ENCODE results near the gene RWDD4. TPM values are rescaled to one million over a fixed set of nuclear protein-coding genes. Genes with fewer than 3 reads are reported as not detected.

Gene RWDD4
- total RNA-seq, 1 donor from 2014 or later, result 19.4 TPM

GRCh38 chr4:183635741-183636140 is 23.2 kb downstream of the RWDD4 start:
- no peak overlapping the region for H3K4me2 ChIP-seq (ENCODE audit: low read length)
- TF ChIP-seq CTCF (IDR thresholded peaks at IDR 0.05; ENCODE audit: insufficient read depth, low read depth, low read length) (no peak), EZH2 (IDR thresholded peaks at IDR 0.05; ENCODE audit: insufficient read depth, low read length) (no peak)
- Mint-ChIP-seq H3K36me3 (ENCODE audit: low read depth, unreplicated experiment) (peaks cover 4% of the 10 kb centered on the region), H3K4me1 (ENCODE audit: low read depth, unreplicated experiment) (peaks cover 5% of the 10 kb centered on the region), H3K27me3 (ENCODE audit: low read depth, unreplicated experiment) (no peaks in the 10 kb centered on the region), H3K9me3 (ENCODE audit: unreplicated experiment) (no peaks in the 10 kb centered on the region), H3K27ac (ENCODE audit: unreplicated experiment) (no peak overlapping the region), H3K4me3 (ENCODE audit: unreplicated experiment) (no peak overlapping the region)
- no peaks in the 10 kb centered on the region for H4K20me1 ChIP-seq (ENCODE audit: insufficient read depth, low read length)
- H3K9me3 ChIP-seq (ENCODE audit: insufficient read depth, low read depth, low read length), result no peaks in the 10 kb centered on the region
- H3K27ac ChIP-seq (ENCODE audit: low read depth, low read length), result no peak overlapping the region
- H3K4me1 ChIP-seq (ENCODE audit: insufficient read depth, low read length), result peaks cover 35% of the 10 kb centered on the region
- DNase-seq (ENCODE audit: low read depth) (no peak), FAIRE-seq (no peak)
- H2AFZ ChIP-seq (ENCODE audit: low read depth, low read length), result no peak overlapping the region
- H3K9ac ChIP-seq (ENCODE audit: low read length), result no peak overlapping the region
- H3K36me3 ChIP-seq (ENCODE audit: insufficient read depth, low read length), result no peaks in the 10 kb centered on the region
- no peaks in the 10 kb centered on the region for H3K27me3 ChIP-seq (ENCODE audit: insufficient read depth, low read length)
- H3K4me3 ChIP-seq (ENCODE audit: insufficient read depth, low read depth, low read length), result no peak overlapping the region
- no peaks in the 10 kb centered on the region for H3K79me2 ChIP-seq (ENCODE audit: insufficient read depth, low read length)

- Histone ChIP-seq H3K4me1 (ENCODE audit: insufficient read depth, low read length) (peaks cover 35% of the 10 kb centered on the region), H3K9ac (ENCODE audit: low read length) (no peak overlapping the region), H3K36me3 (ENCODE audit: insufficient read depth, low read length) (no peaks in the 10 kb centered on the region), H3K4me2 (ENCODE audit: low read length) (no peak overlapping the region), H3K27me3 (ENCODE audit: insufficient read depth, low read length) (no peaks in the 10 kb centered on the region), H3K79me2 (ENCODE audit: insufficient read depth, low read length) (no peaks in the 10 kb centered on the region), H3K4me3 (ENCODE audit: insufficient read depth, low read depth, low read length) (no peak overlapping the region), H4K20me1 (ENCODE audit: insufficient read depth, low read length) (no peaks in the 10 kb centered on the region), H2AFZ (ENCODE audit: low read depth, low read length) (peak overlapping the region; percentile 58), H3K9me3 (ENCODE audit: insufficient read depth, low read depth, low read length) (no peaks in the 10 kb centered on the region), H3K27ac (ENCODE audit: low read depth, low read length) (no peak overlapping the region)
- TF ChIP-seq EZH2 (IDR thresholded peaks at IDR 0.05; ENCODE audit: insufficient read depth, low read length) (no peak), CTCF (IDR thresholded peaks at IDR 0.05; ENCODE audit: insufficient read depth, low read depth, low read length) (no peak)
- no peaks in the 10 kb centered on the region for H3K27me3 Mint-ChIP-seq (ENCODE audit: low read depth, unreplicated experiment)
- no peak overlapping the region for H3K4me3 Mint-ChIP-seq (ENCODE audit: unreplicated experiment)
- FAIRE-seq (no peak), DNase-seq (ENCODE audit: low read depth) (no peak)
- peaks cover 4% of the 10 kb centered on the region for H3K36me3 Mint-ChIP-seq (ENCODE audit: low read depth, unreplicated experiment)
- H3K27ac Mint-ChIP-seq (ENCODE audit: unreplicated experiment), result no peak overlapping the region
- H3K9me3 Mint-ChIP-seq (ENCODE audit: unreplicated experiment), result no peaks in the 10 kb centered on the region
- peaks cover 5% of the 10 kb centered on the region for H3K4me1 Mint-ChIP-seq (ENCODE audit: low read depth, unreplicated experiment)
These were observed 23.7 kb downstream of the RWDD4 start for GRCh38 chr4:183635321-183635720.

GRCh38 chr4:183633476-183634400 is 25.2 kb downstream of the RWDD4 start:
- Histone ChIP-seq H4K20me1 (ENCODE audit: insufficient read depth, low read length) (no peaks in the 10 kb centered on the region), H3K4me3 (ENCODE audit: insufficient read depth, low read depth, low read length) (no peak overlapping the region), H3K9ac (ENCODE audit: low read length) (no peak overlapping the region), H3K27me3 (ENCODE audit: insufficient read depth, low read length) (no peaks in the 10 kb centered on the region), H3K4me2 (ENCODE audit: low read length) (peak overlapping the region; percentile 15), H3K79me2 (ENCODE audit: insufficient read depth, low read length) (no peaks in the 10 kb centered on the region), H3K36me3 (ENCODE audit: insufficient read depth, low read length) (no peaks in the 10 kb centered on the region), H3K9me3 (ENCODE audit: insufficient read depth, low read depth, low read length) (no peaks in the 10 kb centered on the region), H3K4me1 (ENCODE audit: insufficient read depth, low read length) (peaks cover 28% of the 10 kb centered on the region), H2AFZ (ENCODE audit: low read depth, low read length) (peak overlapping the region; percentile 30), H3K27ac (ENCODE audit: low read depth, low read length) (no peak overlapping the region)
- no peak for FAIRE-seq
- H3K36me3 Mint-ChIP-seq (ENCODE audit: low read depth, unreplicated experiment), result peaks cover 3% of the 10 kb centered on the region
- no peak for DNase-seq (ENCODE audit: low read depth)
- peaks cover 3% of the 10 kb centered on the region for H3K4me1 Mint-ChIP-seq (ENCODE audit: low read depth, unreplicated experiment)
- peak overlapping the region; percentile 80 for H3K27ac Mint-ChIP-seq (ENCODE audit: unreplicated experiment)
- no peak for TF ChIP-seq EZH2 (IDR thresholded peaks at IDR 0.05; ENCODE audit: insufficient read depth, low read length)
- TF ChIP-seq CTCF (IDR thresholded peaks at IDR 0.05; ENCODE audit: insufficient read depth, low read depth, low read length), result no peak
- H3K4me3 Mint-ChIP-seq (ENCODE audit: unreplicated experiment), result no peak overlapping the region
- H3K27me3 Mint-ChIP-seq (ENCODE audit: low read depth, unreplicated experiment), result peaks cover 3% of the 10 kb centered on the region
- H3K9me3 Mint-ChIP-seq (ENCODE audit: unreplicated experiment), result no peaks in the 10 kb centered on the region
